Loucy (cell line): Measurements from ENCODE around the gene SAG.

ENCODE experiments used
- H2AFZ ChIP-seq: fragments of 200-600 bp; sonication (generic); 2 replicates; pipeline ENCODE4 v1.6.0; 2016; ENCODE audit warnings: antibody characterized with exemption, mild to moderate bottlenecking, low read length, moderate library complexity
- H3F3A ChIP-seq: fragments of 200-600 bp; 2 replicates; pipeline ENCODE4 v1.6.0; 2016; ENCODE audit warnings: antibody characterized with exemption, low read depth, mild to moderate bottlenecking
- H3K27me3 ChIP-seq: fragments of 200-600 bp; sonication (generic); 2 replicates; pipeline ENCODE4 v1.6.1; 2014; ENCODE audit warnings: low read length, mild to moderate bottlenecking; ENCODE audit not compliant: insufficient read depth, poor library complexity, severe bottlenecking
- H3K36me3 ChIP-seq: fragments of 200-600 bp; sonication (generic); 2 replicates; pipeline ENCODE4 v1.6.1; 2016; ENCODE audit warnings: low read length; ENCODE audit not compliant: insufficient read depth
- H3K4me1 ChIP-seq: fragments of 200-600 bp; sonication (generic); 2 replicates; pipeline ENCODE4 v1.5.1; 2014; ENCODE audit warnings: low read length, mild to moderate bottlenecking; ENCODE audit not compliant: insufficient read depth, poor library complexity, severe bottlenecking
- H3K4me2 ChIP-seq: fragments of 200-600 bp; sonication (generic); 2 replicates; pipeline ENCODE4 v1.6.0; 2014; ENCODE audit warnings: antibody characterized with exemption, low read length, low read depth, mild to moderate bottlenecking; ENCODE audit not compliant: poor library complexity, severe bottlenecking
- H3K4me3 ChIP-seq: fragments of 200-600 bp; sonication (generic); 2 replicates; pipeline ENCODE4 v1.5.1; 2014; ENCODE audit warnings: low read length, mild to moderate bottlenecking, mixed read lengths; ENCODE audit not compliant: poor library complexity, severe bottlenecking
- H3K79me2 ChIP-seq: fragments of 200-600 bp; sonication (generic); 2 replicates; pipeline ENCODE4 v1.6.1; 2014; ENCODE audit warnings: low read length; ENCODE audit not compliant: insufficient read depth
- H3K9ac ChIP-seq: fragments of 200-600 bp; sonication (generic); 2 replicates; pipeline ENCODE4 v1.6.0; 2014; ENCODE audit warnings: mild to moderate bottlenecking, low read depth, low read length, moderate library complexity; ENCODE audit not compliant: poor library complexity, severe bottlenecking
- H3K9me2 ChIP-seq: fragments of 200-600 bp; sonication (generic); replicated peaks from 2 replicates; pipeline ENCODE4 v1.6.1; 2016; ENCODE audit warnings: low read depth, low read length, mixed read lengths
- H3K9me3 ChIP-seq: fragments of 200-600 bp; sonication (generic); 2 replicates; pipeline ENCODE4 v1.6.1; 2014; ENCODE audit warnings: mild to moderate bottlenecking, antibody characterized with exemption, low read length, low read depth; ENCODE audit not compliant: insufficient read depth
- H4K20me1 ChIP-seq: fragments of 200-600 bp; sonication (generic); 2 replicates; pipeline ENCODE4 v1.6.0; 2014; ENCODE audit warnings: antibody characterized with exemption, low read length, mild to moderate bottlenecking; ENCODE audit not compliant: insufficient read depth, poor library complexity, severe bottlenecking
- CTCF ChIP-seq: fragments of 200-600 bp; sonication (generic); conservative IDR thresholded peaks from 2 replicates; pipeline ENCODE4 v1.5.1; 2014; ENCODE audit warnings: mild to moderate bottlenecking, antibody characterized with exemption, low read length
- EZH2phosphoT487 ChIP-seq: fragments of 200-600 bp; IDR thresholded peaks from 2 replicates; pipeline ENCODE4 v1.6.1; 2018; ENCODE audit warnings: antibody characterized with exemption, mild to moderate bottlenecking, moderate library complexity, borderline replicate concordance

SAG gene

GRCh38 chr2:233375490-233376314, 68.1 kb downstream of the SAG start:
- H2AFZ ChIP-seq, result no peak overlapping the region
- peaks cover 47% of the 10 kb centered on the region for H3K79me2 ChIP-seq
- no peaks in the 10 kb centered on the region for H3F3A ChIP-seq
- no peak overlapping the region for H3K4me3 ChIP-seq
- H3K9ac ChIP-seq, result no peak overlapping the region
- peaks cover 10% of the 10 kb centered on the region for H3K4me1 ChIP-seq
- peaks cover 12% of the 10 kb centered on the region; the same call in 1 of the 2 replicates for H3K36me3 ChIP-seq
- no peak overlapping the region for H3K4me2 ChIP-seq
- H3K27me3 ChIP-seq, result no peaks in the 10 kb centered on the region
- TF ChIP-seq EZH2phosphoT487 (no peak), CTCF (no peak)
- no peaks in the 10 kb centered on the region for H3K9me3 ChIP-seq
- no peaks in the 10 kb centered on the region for H4K20me1 ChIP-seq
- H3K9me2 ChIP-seq, result no peaks in the 10 kb centered on the region

- H3K4me2 ChIP-seq, result no peak overlapping the region
- H3K9ac ChIP-seq, result no peak overlapping the region
- peaks cover 69% of the 10 kb centered on the region for H3K79me2 ChIP-seq
Measured at GRCh38 chr2:233379034-233379433, 71.4 kb downstream of the SAG start.

GRCh38 chr2:233379441-233379840, 71.8 kb downstream of the SAG start:
- Histone ChIP-seq H3K27me3 (no peaks in the 10 kb centered on the region), H3K9me2 (no peaks in the 10 kb centered on the region), H2AFZ (no peak overlapping the region), H3K79me2 (peaks cover 71% of the 10 kb centered on the region), H4K20me1 (no peaks in the 10 kb centered on the region), H3K4me2 (no peak overlapping the region), H3K4me1 (peaks cover 28% of the 10 kb centered on the region), H3K9me3 (no peaks in the 10 kb centered on the region), H3K4me3 (no peak overlapping the region), H3K36me3 (no peaks in the 10 kb centered on the region), H3F3A (peaks cover 11% of the 10 kb centered on the region), H3K9ac (no peak overlapping the region)
- TF ChIP-seq CTCF, result no peak
- no peak for TF ChIP-seq EZH2phosphoT487

More at GRCh38 chr2:233379034-233379433, 71.4 kb downstream of the SAG start:
- no peaks in the 10 kb centered on the region for H3K36me3 ChIP-seq
- no peaks in the 10 kb centered on the region for H3K9me2 ChIP-seq
- H4K20me1 ChIP-seq, result no peaks in the 10 kb centered on the region
- no peak overlapping the region for H2AFZ ChIP-seq
- TF ChIP-seq CTCF, result no peak
- no peak for TF ChIP-seq EZH2phosphoT487
- H3F3A ChIP-seq, result peaks cover 7% of the 10 kb centered on the region; the same call in 1 of the 2 replicates
- H3K9me3 ChIP-seq, result no peaks in the 10 kb centered on the region
- no peak overlapping the region for H3K4me3 ChIP-seq
- no peaks in the 10 kb centered on the region for H3K27me3 ChIP-seq
- H3K4me1 ChIP-seq, result peaks cover 24% of the 10 kb centered on the region
